NB4 (cell line): Measurements from ENCODE around the gene MLYCD.

Experiments used
- CTCF ChIP-seq: IDR thresholded peaks from one replicate; pipeline ENCODE4 v1.5.1; 2012; ENCODE audit warnings: low read depth, low read length
- POLR2A ChIP-seq: IDR thresholded peaks from 2 replicates; pipeline ENCODE4 v1.6.1; 2011; ENCODE audit warnings: mild to moderate bottlenecking; ENCODE audit not compliant: insufficient read length; ENCODE audit errors: extremely low read depth

- TF ChIP-seq CTCF = no peak
- TF ChIP-seq POLR2A = no peak
Observed at GRCh38 chr16:83932955-83933673, 34.2 kb downstream of the MLYCD start.
